GM19240 (cell line): ENCODE data around the gene ZNF333.
"Not testable (repeated sequence)": the region's sequence is repeated elsewhere in the genome, so short reads cannot be mapped to it uniquely, and the experiment has no call there.

Source experiments
- DNase-seq: peaks from one replicate; pipeline ENCODE4 v3.0.0; 2011; ENCODE audit warnings: low spot score; ENCODE audit not compliant: insufficient read length

The ZNF333 gene

DNA sequence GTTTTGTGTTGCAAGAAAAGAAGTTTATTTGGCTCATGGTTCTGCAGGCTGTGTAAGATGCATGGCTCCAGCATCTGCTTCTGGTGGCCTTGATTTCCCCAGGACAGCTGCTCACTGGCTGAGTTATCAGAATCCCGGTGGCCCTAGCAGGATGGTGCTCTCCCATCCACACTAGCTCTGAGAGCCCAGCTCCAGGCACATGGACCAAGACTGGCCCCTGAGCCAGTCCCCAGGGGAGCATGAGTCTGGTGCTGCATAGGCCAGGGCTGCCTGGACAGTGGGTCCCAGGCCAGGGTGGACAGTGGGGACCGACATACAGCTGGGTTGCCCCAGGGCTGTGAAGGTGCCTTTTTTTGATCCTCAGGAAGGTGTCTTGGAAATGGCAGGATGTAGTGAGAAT is 78.2 kb downstream of the ZNF333 start:
- no peak for DNase-seq

DNA sequence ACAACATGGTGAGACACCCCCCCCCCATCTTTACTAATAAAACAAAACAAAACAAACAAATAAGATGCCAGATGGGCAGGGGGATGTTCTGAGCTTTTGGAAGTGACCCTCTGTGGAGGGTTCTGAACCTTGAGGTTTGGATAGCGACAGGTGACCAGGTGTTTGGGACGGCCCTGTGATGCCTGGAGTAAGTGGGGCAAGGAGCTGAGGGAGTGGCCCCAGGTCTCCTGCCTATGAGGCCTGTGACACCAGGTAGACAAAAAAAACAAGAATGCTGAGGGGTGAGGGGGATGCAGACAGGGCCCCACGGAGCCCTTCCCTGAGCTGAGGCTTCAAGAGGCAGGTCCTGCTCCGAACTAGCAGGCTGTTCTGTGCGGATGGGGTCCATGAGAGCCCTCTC is 79.4 kb downstream of the ZNF333 start:
- no peak for DNase-seq

DNA sequence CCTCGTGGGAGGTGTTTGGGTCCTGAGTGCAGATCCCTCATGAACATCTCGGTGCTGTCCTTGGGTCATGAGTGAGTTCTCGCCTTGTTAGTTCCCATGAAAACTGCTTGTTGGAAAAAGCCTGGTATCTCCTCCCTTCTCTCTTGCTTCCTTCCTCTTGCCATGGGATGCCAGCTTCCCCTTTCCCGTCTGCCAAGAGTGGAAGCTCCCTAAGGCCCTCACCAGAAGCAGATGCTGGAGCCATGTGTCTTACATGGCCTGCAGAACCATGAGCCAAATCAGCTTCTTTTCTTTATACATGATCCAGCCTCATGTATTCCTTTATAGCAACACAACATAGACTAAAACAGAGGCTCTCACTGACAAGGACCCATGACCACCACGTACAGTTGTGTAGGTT is 80.3 kb downstream of the ZNF333 start:
- DNase-seq, result no peak

DNA sequence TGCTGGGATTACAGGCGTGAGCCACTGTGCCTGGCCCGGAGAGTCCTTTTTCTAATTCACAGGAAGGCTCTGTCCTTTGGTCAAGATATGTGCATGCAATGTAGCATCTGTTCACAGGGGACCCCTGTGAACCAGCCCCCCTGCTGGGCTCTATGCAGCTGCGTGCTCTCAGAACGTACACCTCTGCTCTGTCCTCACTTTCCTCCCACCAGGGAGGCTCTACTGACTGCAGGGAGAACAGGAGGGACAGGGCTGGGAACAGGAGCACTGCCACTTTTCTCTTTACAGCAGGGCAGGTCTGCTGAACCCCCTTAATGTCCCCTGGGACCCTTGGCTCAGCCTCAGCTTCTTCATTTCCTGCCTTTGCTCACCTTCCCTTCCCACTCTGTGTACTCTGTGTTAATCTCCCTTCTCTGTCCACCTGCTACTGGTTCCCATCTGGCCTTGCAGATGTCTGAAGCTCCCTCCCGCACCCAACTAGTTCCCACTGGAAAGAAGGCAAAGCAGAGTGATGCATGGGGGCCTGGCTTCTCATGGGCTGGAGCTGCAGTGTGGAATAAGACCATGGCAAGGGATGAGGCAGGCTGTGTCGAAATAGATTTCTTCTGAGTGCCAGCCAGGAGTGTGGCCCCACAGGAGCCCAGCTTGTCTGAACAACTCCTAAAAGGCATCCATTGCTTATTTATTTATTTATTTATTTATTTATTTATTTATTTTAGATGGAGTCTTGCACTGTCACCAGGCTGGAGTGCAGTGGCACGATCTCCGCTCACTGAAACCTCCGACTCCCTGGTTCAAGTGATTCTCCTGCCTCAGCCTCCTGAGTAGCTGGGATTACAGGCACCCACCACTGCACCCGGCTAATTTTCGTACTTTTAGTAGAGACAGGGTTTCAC is 81.3 kb downstream of the ZNF333 start:
- DNase-seq, result no peak

DNA sequence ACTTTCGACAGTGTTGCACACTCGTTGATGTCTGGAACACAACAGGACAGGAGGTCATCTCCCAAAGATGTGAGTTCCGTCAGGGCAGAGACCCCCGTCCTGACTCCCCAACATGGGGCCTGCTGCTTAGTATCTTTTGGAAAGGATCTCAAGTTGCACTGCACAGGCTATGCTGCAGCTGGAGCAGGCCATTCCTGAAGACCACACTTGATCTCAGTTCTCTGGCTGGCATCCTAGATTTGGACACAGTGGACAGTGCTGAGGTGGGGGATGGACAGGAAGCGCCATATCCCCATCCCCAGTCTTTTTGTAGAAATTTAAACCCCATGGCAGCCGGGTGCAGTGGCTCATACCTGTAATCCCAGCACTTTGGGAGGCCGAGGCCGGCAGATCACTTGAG is 82.6 kb downstream of the ZNF333 start:
- DNase-seq, result no peak

DNA sequence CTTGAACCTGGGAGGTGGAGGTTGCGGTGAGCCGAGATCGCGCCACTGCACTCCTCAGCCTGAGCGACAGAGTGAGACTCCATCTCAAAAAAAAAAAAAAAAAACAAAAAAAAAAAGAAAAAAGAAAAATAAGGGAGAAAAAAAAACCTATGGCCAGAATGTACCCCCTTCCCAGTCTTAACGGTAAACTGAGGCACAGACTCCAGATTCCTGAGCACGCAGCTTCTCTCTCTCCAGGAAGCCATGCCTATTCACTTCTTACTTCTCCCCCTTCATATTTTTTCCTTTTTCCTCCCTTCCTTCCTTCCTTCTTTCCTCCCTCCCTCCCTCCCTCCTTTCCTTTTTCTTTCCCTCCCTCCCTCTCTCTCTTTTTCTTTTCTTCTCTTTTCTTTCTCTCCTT is 83.1 kb downstream of the ZNF333 start:
- no peak for DNase-seq

DNA sequence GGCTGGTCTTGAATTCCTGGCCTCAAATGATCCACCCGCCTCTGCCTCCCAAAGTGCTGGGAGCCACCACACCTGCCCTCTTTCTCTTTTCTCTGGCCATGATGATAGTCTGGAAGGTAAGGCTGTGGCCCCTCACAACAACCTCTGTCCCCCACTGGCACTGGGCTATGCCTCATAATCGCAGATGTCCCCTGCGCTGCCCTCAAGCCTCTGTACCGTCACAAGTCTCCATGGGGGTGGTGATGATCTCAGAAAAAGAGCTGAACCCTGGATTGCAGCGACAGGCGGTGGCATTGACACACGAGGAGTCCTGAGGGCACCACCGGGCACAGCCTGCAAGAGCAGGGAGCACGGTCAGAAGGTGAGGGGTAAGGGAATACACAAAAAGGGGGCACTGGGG is 83.9 kb downstream of the ZNF333 start:
- DNase-seq, result not testable (repeated sequence)

GRCh38 chr19:14774373-14774772 is 84.5 kb downstream of the ZNF333 start:
- DNase-seq, result no peak

DNA sequence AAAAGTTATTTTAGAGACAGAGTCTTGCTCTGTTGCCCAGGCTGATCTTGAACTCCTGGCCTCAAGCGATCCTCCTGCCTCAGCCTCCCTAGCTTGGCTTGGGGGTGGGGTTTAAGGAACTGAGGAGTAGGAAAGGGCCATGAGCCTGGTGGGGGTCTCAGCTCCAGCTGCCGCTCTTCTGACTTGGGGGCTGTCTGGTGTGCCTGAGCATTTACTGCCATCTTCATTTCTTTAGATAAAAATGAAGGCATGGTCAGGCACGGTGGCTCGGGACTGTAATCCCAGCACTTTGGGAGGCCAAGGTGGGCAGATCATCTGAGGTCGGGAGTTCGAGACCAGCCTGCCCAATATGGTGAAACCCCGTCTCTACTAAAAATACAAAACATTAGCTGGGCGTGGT is 85.5 kb downstream of the ZNF333 start:
- DNase-seq, result not testable (repeated sequence)

GRCh38 chr19:14775869-14776586 is 86.2 kb downstream of the ZNF333 start:
- DNase-seq, result no peak

DNA sequence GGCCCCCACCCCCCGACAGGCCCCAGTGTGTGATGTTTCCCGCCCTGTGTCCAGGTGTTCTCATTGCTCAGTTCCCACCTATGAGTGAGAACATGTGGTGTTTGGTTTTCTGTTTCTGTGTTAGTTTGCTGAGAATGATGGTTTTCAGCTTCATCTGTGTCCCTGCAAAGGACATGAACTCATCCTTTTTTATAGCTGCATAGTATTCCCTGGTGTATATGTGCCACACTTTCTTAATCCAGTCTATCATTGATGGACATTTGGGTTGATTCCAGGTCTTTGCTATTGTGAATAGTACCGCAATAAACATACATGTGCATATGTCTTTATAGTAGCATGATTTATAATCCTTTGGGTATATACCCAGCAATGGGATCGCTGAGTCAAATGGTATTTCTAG is 87.8 kb downstream of the ZNF333 start:
- DNase-seq, result not testable (repeated sequence)

DNA sequence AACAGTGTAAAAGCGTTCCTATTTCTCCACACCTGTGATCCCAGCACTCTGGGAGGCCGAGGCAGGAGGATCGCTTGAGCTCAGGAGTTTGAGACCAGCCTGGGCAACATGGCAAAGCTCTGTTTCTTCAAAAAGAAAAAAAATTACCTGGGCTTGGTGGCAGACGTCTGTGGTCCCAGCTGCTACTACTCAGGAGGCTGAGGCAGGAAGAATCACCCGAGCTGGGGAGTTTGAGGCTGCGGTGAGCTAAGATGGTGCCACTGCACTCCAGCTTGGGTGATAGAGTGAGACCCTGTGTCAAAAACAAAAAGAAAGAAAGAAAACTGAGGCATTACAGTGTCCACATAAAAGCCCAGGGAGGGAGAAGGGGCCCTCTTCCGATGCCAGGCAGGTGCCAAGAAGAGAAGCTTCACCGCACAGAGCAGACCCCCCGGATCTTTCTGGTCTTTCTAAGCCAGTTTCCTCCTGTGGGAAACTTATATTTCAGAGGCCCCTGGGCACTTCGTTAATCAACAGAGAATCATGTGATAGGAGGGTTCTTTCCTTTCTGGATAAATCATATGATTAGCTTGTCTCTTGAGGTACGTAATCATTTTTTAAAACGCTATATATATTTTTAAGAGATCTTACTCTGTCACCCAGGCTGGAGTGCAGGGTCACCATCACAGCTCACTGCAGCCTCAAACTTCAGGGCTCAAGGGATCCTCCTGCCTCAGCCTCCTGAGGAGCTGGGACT is 88.4 kb downstream of the ZNF333 start, which contains the start of gene ADGRE2:
ADGRE2 (minus strand) TSS at position 451 of the 736 bp plus-strand sequence. CDS start 1,804 bp downstream, outside the sequence.
- not testable (repeated sequence) for DNase-seq

GRCh38 chr19:14779151-14779550 is 89.3 kb downstream of the ZNF333 start:
- no peak for DNase-seq

DNA sequence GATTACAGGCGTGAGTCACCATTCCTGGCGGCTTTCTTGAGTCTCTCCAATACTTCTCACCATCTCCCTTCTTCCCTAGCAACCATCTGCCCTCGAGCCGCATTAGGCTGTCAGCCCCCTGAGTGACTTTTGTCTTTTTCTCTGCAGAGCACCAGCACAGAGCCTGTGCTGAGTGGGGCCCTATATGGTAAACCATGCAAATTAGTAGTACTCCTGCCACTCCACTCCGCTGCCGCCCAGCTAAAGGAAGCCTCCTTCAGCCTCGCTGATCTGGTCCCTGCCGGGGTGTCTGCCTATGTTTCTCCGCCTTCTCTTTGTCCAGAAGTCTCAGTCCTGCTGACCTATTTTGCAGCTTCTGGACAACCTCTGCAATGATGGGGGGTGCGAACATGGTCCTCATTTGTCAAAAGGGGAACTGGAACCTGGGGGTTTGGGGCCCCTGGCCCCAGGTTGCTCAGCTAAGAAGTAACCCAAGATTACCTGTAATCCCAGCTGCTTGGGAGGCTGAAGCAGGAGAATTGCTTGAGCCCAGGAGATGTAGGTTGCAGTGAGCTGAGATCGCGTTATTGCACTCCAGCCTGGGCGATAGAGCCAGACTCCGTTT is 90.9 kb downstream of the ZNF333 start:
- not testable (repeated sequence) for DNase-seq

DNA sequence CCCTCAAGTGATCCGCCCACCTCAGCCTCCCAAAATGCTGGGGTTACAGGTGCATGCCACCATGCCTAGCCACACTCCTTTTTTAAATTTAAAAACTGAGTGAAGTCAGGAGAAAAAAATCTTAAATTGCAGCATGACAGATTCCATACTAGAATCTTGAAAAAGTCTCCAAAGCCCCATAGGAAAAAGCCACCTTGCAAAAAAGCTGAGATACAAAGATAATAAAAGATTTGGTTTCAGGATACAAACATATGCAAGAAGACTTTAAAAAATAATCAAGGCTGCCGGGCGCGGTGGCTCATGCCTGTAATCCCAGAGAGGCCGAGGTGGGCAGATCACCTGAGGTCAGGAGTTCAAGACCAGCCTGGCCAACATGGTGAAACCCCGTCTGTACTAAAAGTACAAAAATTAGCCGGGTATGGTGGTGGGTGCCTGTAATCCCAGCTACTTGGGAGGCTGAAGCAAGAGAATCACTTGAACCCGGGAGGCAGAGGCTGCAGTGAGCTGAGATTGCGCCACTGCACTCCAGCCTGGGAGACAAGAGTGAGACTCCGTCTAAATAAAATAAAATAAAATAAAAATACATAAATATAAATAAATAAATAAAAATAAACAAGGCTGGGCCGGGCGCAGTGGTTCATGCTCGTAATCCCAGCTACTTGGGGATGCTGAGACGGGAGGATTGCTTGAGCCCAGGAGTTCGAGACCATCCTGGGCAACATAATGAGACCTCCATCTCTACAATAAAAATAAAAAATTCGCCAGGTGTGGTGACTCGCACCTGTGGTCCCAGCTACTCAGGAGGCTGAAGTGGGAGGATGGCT is 92.1 kb downstream of the ZNF333 start:
- DNase-seq, result not testable (repeated sequence)

DNA sequence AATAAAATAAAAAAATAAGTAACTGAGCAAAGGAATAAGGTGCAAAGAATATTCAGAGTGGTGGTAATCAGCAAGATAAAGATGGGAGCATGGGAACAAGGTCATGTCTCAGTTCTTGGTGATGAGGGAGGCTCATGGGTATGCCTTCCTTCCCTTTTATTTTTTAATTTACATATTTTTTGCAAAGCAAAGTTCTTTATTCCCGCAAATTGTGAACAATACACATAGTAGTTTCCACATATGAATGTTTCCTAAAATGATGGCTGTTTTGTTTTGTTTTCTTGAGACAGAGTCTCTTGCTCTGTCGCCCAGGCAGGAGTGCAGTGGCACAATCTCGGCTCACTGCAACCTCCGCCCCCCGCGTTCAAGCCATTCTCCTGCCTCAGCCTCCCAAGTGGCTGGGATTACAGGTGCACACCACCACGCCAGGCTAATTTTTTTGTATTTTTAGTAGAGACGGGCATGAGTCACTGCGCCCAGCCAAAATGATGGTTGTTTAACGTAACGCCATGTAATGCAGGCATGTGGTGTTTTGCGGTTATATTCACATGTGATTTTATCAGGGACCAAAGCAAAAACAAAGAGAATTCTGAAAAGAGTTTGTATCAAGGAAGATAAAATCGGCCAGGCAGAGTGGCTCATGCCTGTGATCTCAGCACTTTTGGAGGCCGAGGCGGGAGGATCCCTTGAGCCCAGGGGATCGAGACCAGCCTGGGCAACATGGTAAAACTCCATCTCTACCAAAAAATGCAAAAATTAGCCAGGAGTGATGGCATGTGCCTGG is 93.0 kb downstream of the ZNF333 start:
- DNase-seq, result no peak
